Vagina (tissue), 2 donors: ENCODE measurements around the gene CMTM4. TPM values are rescaled to one million over a fixed set of nuclear protein-coding genes. Genes with fewer than 3 reads are reported as not detected.
A peak's percentile ranks its signal among the peaks of the same experiment; 100 is the strongest.

Source experiments
- DNase-seq, 2 donors: peaks; one replicate each; pipeline ENCODE4 v3.0.0-alpha.2; 2017; ENCODE audit errors: extremely low spot score in 2 of 2
- H3K27ac ChIP-seq: fragments of 200-600 bp; sonication (generic); one replicate; pipeline ENCODE4 v1.5.1; 2019
- H3K27me3 ChIP-seq: fragments of 200-600 bp; sonication (generic); one replicate; pipeline ENCODE4 v1.5.1; 2019
- H3K36me3 ChIP-seq, 2 donors: fragments of 200-600 bp; sonication (generic); one replicate each; pipeline ENCODE4 v1.5.1; 2017 to 2019
- H3K4me1 ChIP-seq: fragments of 200-600 bp; sonication (generic); one replicate; pipeline ENCODE4 v1.5.1; 2019
- H3K4me3 ChIP-seq, 2 donors: fragments of 200-600 bp; sonication (generic); 1 replicate in 1 of 2; 2 replicates in 1 of 2; pipeline ENCODE4 v1.5.1; 2016 to 2019
- H3K9me3 ChIP-seq: fragments of 200-600 bp; sonication (generic); one replicate; pipeline ENCODE4 v1.5.1; 2019
- CTCF ChIP-seq, 3 experiments: fragments of 450-650 bp in 2 of 3; fragments of 200-600 bp in 1 of 3; sonication (generic) in 1 of 3; IDR thresholded peaks; one replicate each; pipeline ENCODE4 v1.5.1; 2017 to 2019; ENCODE audit warnings: antibody characterized with exemption in 3 of 3, mild to moderate bottlenecking in 2 of 3, moderate library complexity in 2 of 3
- POLR2A ChIP-seq, 2 donors: fragments of 450-650 bp; IDR thresholded peaks; one replicate each; pipeline ENCODE4 v1.6.1; 2017; ENCODE audit warnings: antibody characterized with exemption in 2 of 2, mild to moderate bottlenecking in 2 of 2, moderate library complexity in 2 of 2
- POLR2AphosphoS5 ChIP-seq, 2 donors: sonication (generic); formaldehyde crosslinking; IDR thresholded peaks; one replicate each; pipeline ENCODE4 v1.9.0; 2017; ENCODE audit warnings: antibody characterized with exemption in 2 of 2, mild to moderate bottlenecking in 2 of 2, low read depth in 1 of 2; ENCODE audit not compliant: insufficient read depth in 1 of 2
- intact Hi-C: fragments of 100-400 bp; cut with DNase I; formaldehyde crosslinking; loops from one replicate; pipeline ENCODE4 v1.15.1; 2023
- total RNA-seq: library from RNA; depleted of rRNA; stranded (reverse); fragments of >200 nt; gene quantifications from one replicate; pipeline ENCODE4 v1.2.3, GENCODE V29; 2016

CMTM4 gene
- total RNA-seq, 1 donor from 2014 or later: 15.7 TPM

GRCh38 chr16:66650707-66651473, 45.7 kb downstream of the CMTM4 start:
- Histone ChIP-seq H3K4me3 (no peak overlapping the region), H3K27ac (no peak overlapping the region), H3K9me3 (no peaks in the 10 kb centered on the region), H3K36me3 (no peaks in the 10 kb centered on the region), H3K4me1 (peaks cover 17% of the 10 kb centered on the region), H3K27me3 (no peaks in the 10 kb centered on the region)
- DNase-seq: no peak
- intact Hi-C loops: no loop called here
- peak; percentile 64 to 80 (median 69) for TF ChIP-seq CTCF (IDR thresholded peaks at IDR 0.05)
- peak in 1 of 2 donors; percentile 13 for TF ChIP-seq POLR2AphosphoS5 (IDR thresholded peaks at IDR 0.05; ENCODE audit: insufficient read depth in 1 of 2, low read depth in 1 of 2)
- no peak for TF ChIP-seq POLR2A (IDR thresholded peaks at IDR 0.05)

- no peak overlapping the region for H3K27ac ChIP-seq
- H3K9me3 ChIP-seq: no peaks in the 10 kb centered on the region
- no peaks in the 10 kb centered on the region for H3K27me3 ChIP-seq
- H3K36me3 ChIP-seq: no peaks in the 10 kb centered on the region
- H3K4me1 ChIP-seq: peaks cover 17% of the 10 kb centered on the region
- H3K4me3 ChIP-seq: no peak overlapping the region
- no peak for TF ChIP-seq CTCF (IDR thresholded peaks at IDR 0.05)
- intact Hi-C loops: no loop called here
- DNase-seq: no peak
Measured at GRCh38 chr16:66649636-66650205, 46.8 kb downstream of the CMTM4 start.

- H3K27ac ChIP-seq: no peak overlapping the region
- H3K4me1 ChIP-seq: peaks cover 17% of the 10 kb centered on the region
- no peaks in the 10 kb centered on the region for H3K36me3 ChIP-seq
- no peaks in the 10 kb centered on the region for H3K27me3 ChIP-seq
- TF ChIP-seq POLR2A (IDR thresholded peaks at IDR 0.05) (no peak), CTCF (IDR thresholded peaks at IDR 0.05) (no peak), POLR2AphosphoS5 (IDR thresholded peaks at IDR 0.05; ENCODE audit: insufficient read depth in 1 of 2, low read depth in 1 of 2) (no peak)
- DNase-seq: no peak
- H3K9me3 ChIP-seq: no peaks in the 10 kb centered on the region
- intact Hi-C loops: no loop called here
- H3K4me3 ChIP-seq: no peak overlapping the region
Measured at GRCh38 chr16:66649167-66649566, 47.4 kb downstream of the CMTM4 start.

- Histone ChIP-seq H3K27ac (no peak overlapping the region), H3K27me3 (no peaks in the 10 kb centered on the region), H3K36me3 (no peaks in the 10 kb centered on the region), H3K9me3 (no peaks in the 10 kb centered on the region), H3K4me3 (no peak overlapping the region), H3K4me1 (peaks cover 17% of the 10 kb centered on the region)
- TF ChIP-seq POLR2A (IDR thresholded peaks at IDR 0.05) (no peak), POLR2AphosphoS5 (IDR thresholded peaks at IDR 0.05; ENCODE audit: insufficient read depth in 1 of 2, low read depth in 1 of 2) (no peak), CTCF (IDR thresholded peaks at IDR 0.05) (no peak)
- intact Hi-C loops: no loop called here
- DNase-seq: no peak
Measured at GRCh38 chr16:66647866-66648265, 48.7 kb downstream of the CMTM4 start.

GRCh38 chr16:66641387-66641786, 55.2 kb downstream of the CMTM4 start:
- Histone ChIP-seq H3K27ac (no peak overlapping the region), H3K27me3 (no peaks in the 10 kb centered on the region), H3K9me3 (no peaks in the 10 kb centered on the region), H3K36me3 (no peaks in the 10 kb centered on the region), H3K4me3 (no peak overlapping the region), H3K4me1 (no peaks in the 10 kb centered on the region)
- intact Hi-C loops: no loop called here
- TF ChIP-seq POLR2A (IDR thresholded peaks at IDR 0.05) (no peak), POLR2AphosphoS5 (IDR thresholded peaks at IDR 0.05; ENCODE audit: insufficient read depth in 1 of 2, low read depth in 1 of 2) (no peak), CTCF (IDR thresholded peaks at IDR 0.05) (no peak)
- DNase-seq: no peak
